Activated CD8-positive, alpha-beta memory T cell treated with anti-CD3 and anti-CD28 coated beads, Interleukin-2, amount 10 ng/mL, durations not matched to agents 7 days and 5 days (primary cell): ENCODE results near the gene IRF9. TPM values are rescaled to one million over a fixed set of nuclear protein-coding genes. Genes with fewer than 3 reads are reported as not detected.

Source experiments
- ATAC-seq: fragments of 150-1000 bp; cut with Tn5 transposase; one replicate; pipeline ENCODE4 v1.10.0; 2021; ENCODE audit warnings: moderate library complexity
- CTCF ChIA-PET: fragments of 350-600 bp; sonication (Branson Sonifier 250); formaldehyde crosslinking; loops from one replicate; lab custom pipeline; 2021; ENCODE audit warnings: antibody characterized with exemption; lab: Charles Lee
- DNase-seq: peaks from one replicate; pipeline ENCODE4 v3.0.0-alpha.2; 2020
- H3K27ac Mint-ChIP-seq: one replicate; pipeline ENCODE4 v1.8.0; 2021; ENCODE audit warnings: mild to moderate bottlenecking, mixed read lengths
- H3K27me3 Mint-ChIP-seq: one replicate; pipeline ENCODE4 v1.8.0; 2021; ENCODE audit warnings: mixed read lengths
- H3K36me3 Mint-ChIP-seq: one replicate; pipeline ENCODE4 v1.8.0; 2021; ENCODE audit warnings: mild to moderate bottlenecking, mixed read lengths
- H3K4me1 Mint-ChIP-seq: one replicate; pipeline ENCODE4 v1.8.0; 2021; ENCODE audit warnings: mixed read lengths
- H3K4me3 Mint-ChIP-seq: one replicate; pipeline ENCODE4 v1.8.0; 2021; ENCODE audit warnings: mild to moderate bottlenecking, moderate library complexity, mixed read lengths
- H3K9me3 Mint-ChIP-seq: one replicate; pipeline ENCODE4 v1.8.0; 2022; ENCODE audit warnings: low read depth, mixed read lengths
- microRNA-seq: library from miRNA; unstranded; fragments of <30 nt; microRNA quantifications from one replicate; pipeline ENCODE4 v1.2.0, GENCODE V29; 2022
- total RNA-seq, 2 experiments: library from RNA; stranded (reverse); gene quantifications; one replicate each; pipeline ENCODE4 v1.2.3, GENCODE V29; 2021

IRF9 gene
- total RNA-seq, 2 experiments from 2014 or later, result 238 to 295 TPM

- CTCF ChIA-PET, result interaction anchor here (0.5 to 5.8 kb wide), 16 partner anchors 11 to 218 kb away, joined by 3 to 48 read pairs (median 6); partner anchors contain the start of genes CIDEB, DHRS1, IPO4 and IRF9
- Mint-ChIP-seq H3K27ac (peak within 1 kb of the TSS; percentile 99), H3K36me3 (peaks cover 39% of the 10 kb centered on the region), H3K4me3 (peak within 1 kb of the TSS; percentile 99), H3K4me1 (peaks cover 49% of the 10 kb centered on the region), H3K9me3 (no peaks in the 10 kb centered on the region), H3K27me3 (no peaks in the 10 kb centered on the region)
- DNase-seq (peak; percentile 99), ATAC-seq (peak; percentile 85)
Observed at GRCh38 chr14:24212924-24213865, 52.1 kb downstream of the IRF9 start, which contains the start of gene CHMP4A. TSS of gene CHMP4A (minus strand) at chr14:24213488. CDS start at chr14:24213439, 49 bp downstream.

GRCh38 chr14:24213866-24214662 lies 53.0 kb downstream of the IRF9 start:
- no peak for DNase-seq
- Mint-ChIP-seq H3K27me3 (no peaks in the 10 kb centered on the region), H3K9me3 (no peaks in the 10 kb centered on the region), H3K4me3 (peak overlapping the region; percentile 99), H3K36me3 (peaks cover 35% of the 10 kb centered on the region), H3K4me1 (peaks cover 49% of the 10 kb centered on the region), H3K27ac (peak overlapping the region; percentile 99)
- ATAC-seq, result no peak
- CTCF ChIA-PET, result interaction anchor here (0.5 to 5.8 kb wide), 22 partner anchors 10 to 217 kb away, joined by 3 to 48 read pairs (median 6); partner anchors contain the start of genes CIDEB, DHRS1, IPO4 and IRF9

GRCh38 chr14:24215495-24216344 lies 54.7 kb downstream of the IRF9 start, which contains the start of gene MDP1:
TSS of gene MDP1 (minus strand) at chr14:24216066. CDS start at chr14:24215955, 111 bp downstream.
- Mint-ChIP-seq H3K27me3 (no peaks in the 10 kb centered on the region), H3K9me3 (no peaks in the 10 kb centered on the region), H3K27ac (peak within 1 kb of the TSS; percentile 99), H3K4me1 (peaks cover 47% of the 10 kb centered on the region), H3K36me3 (peaks cover 20% of the 10 kb centered on the region), H3K4me3 (peak within 1 kb of the TSS; percentile 97)
- DNase-seq (peak; percentile 94), ATAC-seq (peak; percentile 76)
- CTCF ChIA-PET, result interaction anchor here (0.8 to 5.8 kb wide), 26 partner anchors 8 to 221 kb away, joined by 3 to 48 read pairs (median 5); partner anchors contain the start of genes CIDEB, DHRS1, IPO4 and IRF9

Small RNA genes within 50 kb of the gene (microRNA-seq; reads per million reads assigned to microRNA genes)
- gene MIR7703, result not detected

Other genes with a start within 250 kb of the IRF9 start
- 10 to 100 TPM; 15.5 to 20.7 TPM for gene DHRS4, start 207.5 kb upstream of the IRF9 start, total RNA-seq
- 10 to 100 TPM; 16.0 to 19.4 TPM for gene DHRS4L2, start 172.3 kb upstream of the IRF9 start, total RNA-seq
- gene CARMIL3, start 109.3 kb upstream of the IRF9 start, total RNA-seq, result 1 to 10 TPM; 2.9 to 3.3 TPM
- under 1 TPM in 1 of 2 experiments, not detected in 1; 0.12 TPM for gene CPNE6, start 89.7 kb upstream of the IRF9 start, total RNA-seq
- gene PCK2, start 67.0 kb upstream of the IRF9 start, total RNA-seq, result 10 to 100 TPM; 61.7 to 87.0 TPM
- 10 to 100 TPM; 86.3 to 94.4 TPM for gene DCAF11, start 46.5 kb upstream of the IRF9 start, total RNA-seq
- gene NRL, start 46.3 kb upstream of the IRF9 start, total RNA-seq, result 1 to 10 TPM; 2.6 to 3.2 TPM
- gene FITM1, start 30.6 kb upstream of the IRF9 start, total RNA-seq, result under 1 TPM; 0.77 to 0.91 TPM
- 100 to 1,000 TPM; 420 to 454 TPM for gene PSME1, start 25.1 kb upstream of the IRF9 start, total RNA-seq
- gene EMC9, start 19.7 kb upstream of the IRF9 start, total RNA-seq, result 10 to 100 TPM; 45.5 to 56.1 TPM
- 100 to 1,000 TPM; 577 to 623 TPM for gene PSME2, start 14.7 kb upstream of the IRF9 start, total RNA-seq
- 100 to 1,000 TPM; 129 to 149 TPM for gene RNF31, start 13.8 kb upstream of the IRF9 start, total RNA-seq
- gene REC8, start 10.8 kb downstream of the IRF9 start, total RNA-seq, result 10 to 100 TPM; 52.9 to 92.8 TPM
- gene IPO4, start 27.6 kb downstream of the IRF9 start, total RNA-seq, result 10 to 100 TPM; 32.4 to 54.9 TPM
- gene TM9SF1, start 34.2 kb downstream of the IRF9 start, total RNA-seq, result 10 to 100 TPM; 26.7 to 32.8 TPM
- under 1 TPM in 1 of 2 experiments, not detected in 1; 0.42 TPM for gene TSSK4, start 44.4 kb downstream of the IRF9 start, total RNA-seq
- gene CHMP4A, start 52.2 kb downstream of the IRF9 start, total RNA-seq, result 10 to 100 TPM; 80.5 to 82.5 TPM
- 10 to 100 TPM; 11.4 to 16.9 TPM for gene MDP1, start 54.8 kb downstream of the IRF9 start, total RNA-seq
- 100 to 1,000 TPM; 181 to 205 TPM for gene NEDD8, start 71.1 kb downstream of the IRF9 start, total RNA-seq
- gene GMPR2, start 71.7 kb downstream of the IRF9 start, total RNA-seq, result 10 to 100 TPM; 70.6 to 71.3 TPM
- gene TINF2, start 81.4 kb downstream of the IRF9 start, total RNA-seq, result 100 to 1,000 TPM; 111 to 130 TPM
- 1 to 10 TPM; 3.0 to 5.1 TPM for gene TGM1, start 101.9 kb downstream of the IRF9 start, total RNA-seq
- gene RABGGTA, start 110.3 kb downstream of the IRF9 start, total RNA-seq, result 10 to 100 TPM; 34.3 to 44.6 TPM
- 10 to 100 TPM; 14.2 to 26.5 TPM for gene DHRS1, start 138.5 kb downstream of the IRF9 start, total RNA-seq
- 10 to 100 TPM; 34.2 to 38.3 TPM for gene NOP9, start 138.6 kb downstream of the IRF9 start, total RNA-seq
- 10 to 100 TPM; 24.5 to 44.2 TPM for gene CIDEB, start 146.7 kb downstream of the IRF9 start, total RNA-seq
- 10 to 100 TPM; 12.6 to 18.8 TPM for gene LTB4R2, start 148.9 kb downstream of the IRF9 start, total RNA-seq
- 10 to 100 TPM; 15.6 to 32.5 TPM for gene LTB4R, start 150.2 kb downstream of the IRF9 start, total RNA-seq
- gene ADCY4, start 173.8 kb downstream of the IRF9 start, total RNA-seq, result 1 to 10 TPM; 1.6 to 3.4 TPM
- 10 to 100 TPM; 22.9 to 29.4 TPM for gene RIPK3, start 178.7 kb downstream of the IRF9 start, total RNA-seq
- 1 to 10 TPM in 1 of 2 experiments, not detected in 1; 1.3 TPM for gene NFATC4, start 206.9 kb downstream of the IRF9 start, total RNA-seq
- gene NYNRIN, start 237.7 kb downstream of the IRF9 start, total RNA-seq, result under 1 TPM; 0.05 to 0.50 TPM